HG03064 (cell line): ENCODE measurements around the gene TNNT2.

Experiments
- ATAC-seq: cut with Tn5 transposase; IDR thresholded peaks from one replicate; pipeline ENCODE4 v1.9.1; 2021; ENCODE audit warnings: low read depth; ENCODE audit not compliant: unreplicated experiment

The TNNT2 gene

DNA sequence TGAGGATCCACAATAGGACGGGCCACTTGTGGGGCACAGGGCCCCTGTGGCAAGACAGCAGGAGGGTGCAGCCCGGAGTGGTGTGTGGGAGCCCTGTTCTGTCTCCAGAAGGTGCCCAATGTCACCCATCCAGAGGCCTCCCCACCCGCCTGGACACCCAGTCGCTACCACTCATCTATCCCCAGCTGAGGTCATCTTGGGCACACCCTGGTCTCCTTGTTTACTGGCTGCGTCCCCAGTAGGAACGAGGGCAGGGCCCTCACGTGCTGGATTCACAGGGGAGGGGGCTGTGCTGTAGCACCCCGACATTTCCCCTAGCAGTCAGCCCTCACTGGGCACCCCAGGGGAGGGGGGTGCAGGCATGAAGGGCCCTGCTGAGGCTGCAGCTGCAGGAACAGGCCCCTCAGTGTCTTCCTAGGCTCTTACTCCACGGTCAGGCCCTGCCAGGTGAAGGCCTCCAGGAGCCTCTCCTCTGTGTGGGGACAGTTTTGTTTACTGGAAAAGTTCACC, 2.3 kb upstream of the TNNT2 start:
- no peak for ATAC-seq

GRCh38 chr1:201378804-201379203, 1.3 kb upstream of the TNNT2 start:
- ATAC-seq = no peak

GRCh38 chr1:201376464-201377374, 761 bp downstream of the TNNT2 start:
- ATAC-seq = no peak

- ATAC-seq = no peak
Observed at GRCh38 chr1:201376107-201376463, 1.4 kb downstream of the TNNT2 start.

GRCh38 chr1:201375169-201375568, 2.3 kb downstream of the TNNT2 start:
- no peak for ATAC-seq

DNA sequence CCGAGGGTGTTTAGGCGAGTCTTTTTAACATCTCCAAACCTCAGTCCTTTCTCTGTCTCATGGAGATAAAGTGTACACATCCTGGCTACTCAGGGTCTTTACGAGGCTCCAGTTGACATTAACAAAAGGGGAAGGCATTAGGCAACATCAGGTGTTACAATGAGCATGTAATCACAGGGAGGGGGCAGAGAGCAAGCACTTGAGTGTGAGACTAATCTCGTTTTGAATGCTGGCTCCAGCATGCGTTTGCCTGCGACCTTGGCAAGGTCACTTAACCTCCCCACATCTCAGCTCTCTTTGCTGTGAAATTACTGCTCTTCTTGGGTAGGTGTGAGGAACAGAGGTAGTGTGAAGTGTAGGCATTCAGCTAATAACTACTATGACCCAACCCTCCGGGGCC, 3.1 kb downstream of the TNNT2 start:
- no peak for ATAC-seq

- no peak for ATAC-seq
Observed at GRCh38 chr1:201371792-201372191, 5.7 kb downstream of the TNNT2 start.

DNA sequence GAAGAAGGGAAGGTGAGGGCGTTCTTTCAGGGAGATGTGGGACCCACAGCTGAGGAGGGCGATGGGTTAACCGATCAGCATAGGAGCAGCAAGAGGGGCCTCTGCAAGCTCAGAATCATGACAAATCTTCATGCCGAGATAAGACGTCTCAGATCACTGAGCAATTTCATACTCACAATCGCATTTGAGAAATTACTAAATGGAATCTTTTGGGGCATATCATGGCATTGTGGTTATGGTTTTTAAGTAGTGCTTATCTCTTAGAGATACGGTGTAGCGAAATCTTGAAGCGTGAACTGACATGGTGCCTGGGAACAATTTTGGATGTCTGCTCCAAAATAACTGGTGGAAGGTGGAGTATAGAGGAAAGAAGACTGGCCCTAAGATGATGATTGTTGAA, 6.2 kb downstream of the TNNT2 start:
- no peak for ATAC-seq

- ATAC-seq = no peak
Observed at GRCh38 chr1:201370500-201370899, 7.0 kb downstream of the TNNT2 start.

DNA sequence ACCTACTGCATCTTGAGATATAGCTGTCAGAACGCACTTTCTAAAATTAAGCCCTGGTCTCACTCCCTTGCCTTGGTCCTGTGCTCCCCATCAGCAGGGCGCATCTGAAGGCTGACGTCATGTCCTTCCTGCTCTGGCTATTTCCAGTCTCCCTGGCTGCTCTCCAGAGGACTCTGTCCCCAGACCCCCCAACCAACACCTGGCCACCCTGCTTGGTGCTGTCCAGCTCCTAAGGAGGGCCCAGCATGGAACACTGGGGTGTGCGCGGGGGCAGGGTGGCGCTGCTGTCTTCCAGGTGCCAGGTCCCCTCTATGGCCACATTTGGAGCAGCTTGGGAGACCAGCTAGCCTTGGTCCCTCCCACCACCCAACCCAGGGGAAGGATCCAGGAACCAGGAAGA, 8.3 kb downstream of the TNNT2 start:
- ATAC-seq = no peak

GRCh38 chr1:201366696-201367095, 10.8 kb downstream of the TNNT2 start:
- no peak for ATAC-seq

DNA sequence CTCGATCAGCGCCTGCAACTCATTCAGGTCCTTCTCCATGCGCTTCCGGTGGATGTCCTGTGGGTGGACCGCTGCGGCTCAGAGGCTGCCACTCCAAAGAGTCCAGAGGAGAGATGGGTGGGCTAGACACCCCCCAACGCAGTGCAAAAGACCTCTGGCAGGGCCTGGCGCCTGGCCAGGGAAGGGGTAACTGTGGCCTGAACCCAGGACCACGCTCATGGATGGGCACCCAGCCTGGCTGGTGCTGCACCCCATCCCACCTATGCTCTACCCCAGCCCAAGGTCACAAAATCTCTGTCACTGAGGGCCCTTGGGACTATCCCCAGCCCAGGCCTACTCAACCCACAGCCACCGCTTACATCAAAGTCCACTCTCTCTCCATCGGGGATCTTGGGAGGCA, 12.2 kb downstream of the TNNT2 start:
- ATAC-seq = no peak

DNA sequence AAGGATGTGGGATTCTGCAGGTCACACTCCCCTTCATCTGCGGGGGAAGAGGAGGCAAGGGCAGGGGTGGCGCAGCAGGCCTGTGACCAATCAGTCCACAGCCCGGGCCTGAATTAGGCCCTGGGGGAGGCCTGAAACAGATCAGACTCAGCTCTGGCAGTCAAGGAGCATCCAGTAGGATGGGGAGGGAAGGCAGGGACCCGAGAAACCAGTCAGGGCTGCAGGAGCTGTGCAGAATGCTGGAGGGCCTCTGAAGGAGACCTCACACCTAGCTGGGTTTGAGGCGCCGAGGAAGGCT, 12.7 kb downstream of the TNNT2 start:
- ATAC-seq = no peak

- no peak for ATAC-seq
Observed at GRCh38 chr1:201363467-201363866, 14.0 kb downstream of the TNNT2 start.

DNA sequence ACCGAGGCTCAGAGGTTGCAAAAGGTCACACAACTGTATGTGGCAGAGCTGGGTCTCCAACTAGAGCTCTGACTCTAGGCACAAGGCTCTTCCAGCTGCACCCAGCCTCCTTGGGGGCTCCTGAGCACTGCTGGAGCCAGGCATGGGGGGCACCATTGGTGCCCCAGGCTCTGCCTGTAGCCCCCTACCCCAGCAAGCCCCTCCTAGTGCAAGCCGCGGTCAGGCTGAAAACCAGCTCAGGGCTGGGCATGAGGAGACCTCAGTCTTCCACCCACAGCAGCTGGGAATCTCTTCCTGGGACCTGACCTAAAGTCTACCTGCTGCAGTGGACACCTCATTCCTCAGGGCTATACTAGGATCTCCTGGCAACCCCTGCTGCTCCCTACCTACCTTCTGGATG, 14.6 kb downstream of the TNNT2 start:
- no peak for ATAC-seq

- ATAC-seq = no peak
Observed at GRCh38 chr1:201361652-201362504, 15.6 kb downstream of the TNNT2 start.

- no peak for ATAC-seq
Observed at GRCh38 chr1:201360901-201361651, 16.4 kb downstream of the TNNT2 start.

DNA sequence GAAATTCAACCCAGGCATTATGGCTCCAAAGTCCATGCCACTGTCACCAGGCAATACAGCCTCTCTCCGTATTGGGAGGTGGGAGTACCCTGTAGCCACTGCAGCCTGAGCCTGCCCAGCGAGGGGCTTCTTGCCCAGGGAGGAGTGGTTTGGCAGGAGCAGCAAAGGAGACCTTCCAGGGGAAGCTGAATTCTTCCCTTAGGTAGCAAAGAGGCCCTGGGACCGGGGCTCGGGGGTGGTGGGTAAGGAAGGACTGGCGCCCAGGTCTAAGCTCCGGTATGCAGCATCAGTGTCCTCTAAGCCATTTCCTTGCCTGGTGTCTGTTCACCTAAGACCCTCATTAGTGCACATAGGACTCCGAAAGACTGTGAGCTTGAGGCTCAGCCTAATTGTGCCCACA, 17.0 kb downstream of the TNNT2 start:
- ATAC-seq = no peak

- ATAC-seq = no peak
Observed at GRCh38 chr1:201359873-201360210, 17.6 kb downstream of the TNNT2 start.

GRCh38 chr1:201359031-201359872, 18.2 kb downstream of the TNNT2 start:
- ATAC-seq = no peak
